LHCN-M2 (cell line): ENCODE data around the gene LRRC37A3. TPM values are rescaled to one million over a fixed set of nuclear protein-coding genes. Genes with fewer than 3 reads are reported as not detected.
"Not testable (repeated sequence)": the region's sequence is repeated elsewhere in the genome, so short reads cannot be mapped to it uniquely, and the experiment has no call there.

ENCODE experiments used
- DNase-seq: peaks from one replicate; pipeline ENCODE4 v3.0.0-alpha.2; 2012; ENCODE audit warnings: low read depth
- polyA plus RNA-seq: library from polyadenylated mRNA; unstranded; fragments of >200 nt; gene quantifications from one replicate; pipeline ENCODE4 v1.2.1, GENCODE V29; 2012; ENCODE audit warnings: missing spikeins
- total RNA-seq: library from RNA; depleted of rRNA; stranded (reverse); fragments of >200 nt; gene quantifications from 2 replicates; pipeline ENCODE4 v1.2.3, GENCODE V29; 2014; rRNA removed

The LRRC37A3 gene
- 2.8 and 3.8 TPM in 2 replicates for total RNA-seq
- 2.6 TPM for polyA plus RNA-seq

DNA sequence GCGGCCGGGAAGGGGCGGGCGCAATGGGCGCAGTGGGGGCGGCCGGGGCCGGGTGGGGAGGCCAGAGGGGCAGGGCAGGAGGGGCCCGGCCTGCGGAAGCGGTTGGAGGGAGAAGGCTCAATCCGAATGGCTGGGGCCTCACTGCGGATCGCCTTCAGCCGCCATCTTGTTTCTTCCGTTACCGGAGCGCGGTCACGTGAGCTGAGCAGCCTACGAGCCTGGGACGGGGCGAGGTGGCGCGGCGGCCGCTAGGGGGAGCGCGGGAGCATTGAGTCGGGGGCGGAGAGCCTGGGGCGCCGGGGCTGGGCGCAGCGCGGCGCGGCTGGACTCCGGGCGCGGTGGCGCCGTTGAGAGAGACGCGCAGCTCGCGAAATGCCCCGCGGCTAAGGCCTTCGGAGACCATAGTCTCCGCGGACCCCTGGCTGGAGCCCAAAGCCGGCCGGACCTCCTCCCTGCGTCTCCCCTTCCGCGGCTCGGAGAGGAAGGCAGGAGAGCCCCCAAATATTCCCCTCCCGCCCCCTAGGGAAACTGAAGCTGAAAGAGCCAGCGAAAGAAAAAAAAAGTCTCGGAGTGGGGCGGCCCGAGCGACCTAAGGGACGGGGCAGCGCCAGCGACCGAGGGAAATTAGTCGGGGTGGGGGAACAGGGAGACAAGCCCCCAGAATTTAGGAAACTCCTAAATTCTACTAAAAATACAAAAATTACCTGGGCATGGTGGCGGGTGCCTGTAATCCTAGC is at the start of gene LRRC37A3:
Gene LRRC37A3, minus strand, starts transcription at position 190 of the 737 bp plus-strand sequence. CDS start 22,221 bp downstream, outside the sequence.
- DNase-seq = peak; percentile 87

DNA sequence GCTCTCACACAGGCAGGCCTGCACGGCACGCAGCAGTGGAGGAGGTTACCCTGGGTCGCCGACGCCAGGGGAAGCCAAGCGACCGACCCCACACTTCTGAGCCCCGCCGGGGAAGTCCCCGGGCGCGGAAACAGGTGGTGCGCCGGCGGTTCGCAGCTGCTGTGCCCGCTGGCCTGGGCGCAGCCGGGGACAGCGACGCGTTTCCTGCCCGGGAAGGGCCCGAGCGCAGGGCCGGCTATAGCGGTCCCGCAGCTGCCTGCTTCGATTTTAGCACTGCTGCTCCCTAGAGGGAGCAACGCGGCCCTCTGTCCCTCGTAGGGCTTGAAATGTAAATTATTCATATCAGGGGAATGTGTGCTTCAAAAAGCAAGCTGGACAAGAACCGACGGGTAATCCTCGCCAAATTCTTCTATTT is 46.6 kb upstream of the LRRC37A3 start:
- DNase-seq = peak; percentile 80

DNA sequence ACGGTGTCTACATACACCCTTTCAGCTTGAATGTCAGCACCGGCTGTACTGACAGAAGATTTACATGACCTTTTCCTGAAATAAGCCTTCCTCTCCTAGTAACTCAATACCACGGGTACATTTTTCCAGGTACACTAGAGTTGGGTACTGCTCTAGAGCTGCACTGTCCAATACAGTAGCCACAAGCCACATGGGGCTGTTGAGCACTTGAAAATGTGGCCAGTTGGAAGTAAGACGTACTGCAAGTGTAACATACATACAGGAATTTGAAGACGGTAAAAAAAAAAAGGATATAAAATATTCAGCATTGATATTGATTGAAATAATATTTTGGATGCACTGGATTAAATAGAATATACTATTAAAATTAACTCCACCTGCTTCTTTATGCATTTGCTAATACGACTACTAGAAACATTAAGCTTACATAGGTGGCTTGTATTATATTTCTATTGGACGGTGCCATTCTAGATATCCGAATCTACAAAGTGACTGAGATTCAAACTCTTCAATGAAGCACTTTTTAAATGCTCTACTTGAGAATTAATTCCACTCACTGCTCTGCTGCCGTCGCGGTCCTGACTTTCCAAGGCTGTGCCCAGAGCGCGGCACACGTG is 46.1 kb upstream of the LRRC37A3 start:
- not testable (repeated sequence) for DNase-seq

DNA sequence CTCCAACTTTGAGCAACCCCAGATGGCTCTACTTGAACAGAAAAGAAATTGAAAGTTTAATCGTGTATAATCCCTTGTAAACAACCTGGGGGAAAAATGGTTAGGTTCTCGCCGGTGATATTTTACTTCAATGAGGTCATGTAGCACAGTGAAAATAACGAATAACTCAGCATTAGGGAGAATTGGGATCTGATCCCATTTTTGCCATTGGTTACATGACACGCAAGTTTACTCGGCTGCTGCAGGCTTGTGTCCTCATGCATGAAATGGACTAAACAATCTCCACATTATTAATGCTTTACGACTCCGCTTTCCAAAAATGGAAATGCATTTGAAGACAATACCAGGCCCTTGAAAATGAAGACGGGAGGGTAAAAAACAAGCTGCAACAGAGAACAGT is 45.5 kb upstream of the LRRC37A3 start:
- no peak for DNase-seq

DNA sequence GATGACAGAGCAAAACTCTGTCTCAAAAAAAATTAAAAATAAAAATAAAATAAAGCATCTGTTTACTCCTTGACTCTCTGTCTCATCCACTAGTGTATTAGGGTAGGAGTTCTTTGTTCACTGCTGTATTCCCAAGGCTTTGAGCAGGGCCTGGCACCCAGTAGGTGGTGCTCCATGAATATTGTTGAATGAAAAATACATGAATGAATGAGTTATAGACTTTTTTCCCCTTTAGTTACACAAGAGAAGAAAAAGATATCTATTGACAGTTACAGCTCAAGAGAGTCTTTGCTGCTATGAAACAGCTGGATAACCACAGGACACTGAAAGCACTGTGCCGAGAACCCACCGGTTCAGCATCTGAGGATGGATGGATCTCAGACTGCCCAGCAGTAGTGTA is 44.5 kb upstream of the LRRC37A3 start:
- DNase-seq = peak; percentile 9

DNA sequence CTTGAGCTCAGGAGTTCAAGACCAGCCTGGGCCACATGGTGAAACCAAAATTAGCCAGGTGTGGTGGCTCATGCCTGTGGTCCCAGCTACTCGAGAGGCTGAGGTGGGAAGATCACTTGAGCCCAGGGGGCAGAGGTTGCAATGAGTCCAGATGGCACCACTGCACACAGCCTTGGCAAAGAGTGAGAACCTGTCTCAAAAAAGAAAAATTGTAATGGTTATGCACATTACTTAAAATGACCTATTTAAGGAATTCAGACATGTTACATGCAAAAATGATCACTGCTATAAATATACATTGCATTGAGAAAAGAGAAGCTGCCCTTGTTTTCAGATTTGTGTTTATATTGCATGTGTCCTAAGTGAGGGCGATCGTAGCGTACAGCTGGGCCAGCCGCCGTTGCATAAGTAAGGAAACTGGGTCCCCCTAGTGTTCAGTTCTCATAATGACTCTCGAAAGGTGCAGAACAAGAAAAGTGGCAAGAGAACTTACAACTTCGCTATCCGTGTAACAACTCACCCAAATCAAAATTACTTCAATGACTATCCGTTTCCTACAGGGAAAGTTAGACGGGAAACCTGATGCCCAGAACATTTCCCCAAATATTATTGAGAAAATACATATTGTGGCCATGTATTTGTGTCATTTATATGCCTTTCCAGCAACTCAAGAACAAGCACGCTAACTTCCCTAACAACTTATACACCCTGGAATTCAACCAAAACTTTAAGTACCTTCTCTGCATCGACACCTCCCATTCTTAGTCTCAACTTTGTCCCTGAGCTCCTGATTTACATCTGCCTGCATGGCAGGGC is 42.5 kb upstream of the LRRC37A3 start:
- DNase-seq = peak; percentile 44

DNA sequence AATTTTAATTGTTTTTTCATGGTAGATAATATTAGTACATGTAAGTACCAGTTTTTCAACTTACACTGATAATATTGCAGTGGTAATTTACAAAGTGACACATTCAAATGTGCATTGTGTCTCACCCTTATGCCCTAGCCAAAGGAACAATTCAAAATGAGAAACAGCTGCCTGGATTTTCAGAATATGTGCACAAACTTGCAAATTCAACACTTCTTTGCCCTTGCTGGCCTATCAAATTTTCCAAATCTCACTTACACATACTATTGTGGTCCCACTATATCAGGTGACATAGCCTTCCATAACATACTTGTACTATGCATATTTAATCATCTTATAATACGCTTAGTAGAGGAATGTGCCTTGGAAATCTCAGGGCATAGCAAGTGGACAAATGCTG is 32.6 kb upstream of the LRRC37A3 start:
- no peak for DNase-seq

DNA sequence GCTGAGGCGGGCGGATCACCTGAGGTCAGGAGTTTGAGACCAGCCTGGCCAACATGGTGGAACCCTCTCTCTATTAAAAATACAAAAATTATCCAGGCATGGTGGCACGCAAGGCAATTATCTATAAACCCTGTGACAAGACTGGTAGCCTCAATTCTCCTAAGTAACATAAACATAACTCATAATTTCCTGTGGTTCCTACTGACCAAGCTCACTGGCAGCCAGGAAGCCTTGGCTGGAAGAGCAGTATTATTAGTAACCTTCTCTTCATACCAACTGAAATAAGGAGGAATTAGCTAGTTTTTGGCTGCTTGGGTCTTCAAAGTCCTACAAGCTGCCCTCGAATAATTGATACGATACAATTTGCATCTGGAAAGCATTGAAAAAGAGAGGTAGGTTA is 31.6 kb upstream of the LRRC37A3 start:
- DNase-seq = peak; percentile 18

DNA sequence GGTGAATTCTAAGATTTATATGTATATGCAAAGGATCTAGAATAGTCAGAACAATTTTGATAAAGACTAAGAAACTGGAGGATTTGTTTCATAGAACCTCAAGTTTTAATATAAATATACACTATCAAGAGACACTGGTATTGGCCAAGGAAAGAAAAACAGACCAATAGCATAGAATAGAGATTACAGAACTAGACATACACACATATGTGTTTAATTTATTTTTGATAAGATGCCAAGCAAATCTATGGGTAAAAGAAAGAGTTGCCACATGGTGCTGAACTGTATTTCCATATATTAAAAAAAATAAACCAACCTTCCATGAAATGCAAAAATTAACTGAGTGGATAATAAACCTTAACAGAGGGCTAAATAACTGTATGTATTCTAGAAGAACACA is 27.9 kb upstream of the LRRC37A3 start:
- no peak for DNase-seq

DNA sequence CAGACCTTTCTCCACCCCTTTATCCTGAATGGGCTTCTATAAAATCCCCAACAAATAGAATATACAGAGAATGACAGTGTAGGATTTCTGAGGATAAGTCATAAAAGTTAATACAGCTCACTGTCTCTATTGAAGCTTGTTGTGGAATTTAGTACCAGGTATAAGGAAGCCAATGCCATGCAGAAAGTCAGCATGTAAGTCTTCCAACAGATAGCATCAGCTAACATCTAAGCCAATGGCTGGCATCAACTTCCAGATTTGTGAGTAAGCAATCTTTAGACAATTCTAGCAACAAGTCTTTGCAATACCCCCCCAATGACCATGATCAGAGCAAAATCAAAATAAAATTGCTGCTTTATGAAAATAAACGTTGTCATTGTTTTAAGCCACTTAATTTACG is 22.5 kb upstream of the LRRC37A3 start:
- no peak for DNase-seq

DNA sequence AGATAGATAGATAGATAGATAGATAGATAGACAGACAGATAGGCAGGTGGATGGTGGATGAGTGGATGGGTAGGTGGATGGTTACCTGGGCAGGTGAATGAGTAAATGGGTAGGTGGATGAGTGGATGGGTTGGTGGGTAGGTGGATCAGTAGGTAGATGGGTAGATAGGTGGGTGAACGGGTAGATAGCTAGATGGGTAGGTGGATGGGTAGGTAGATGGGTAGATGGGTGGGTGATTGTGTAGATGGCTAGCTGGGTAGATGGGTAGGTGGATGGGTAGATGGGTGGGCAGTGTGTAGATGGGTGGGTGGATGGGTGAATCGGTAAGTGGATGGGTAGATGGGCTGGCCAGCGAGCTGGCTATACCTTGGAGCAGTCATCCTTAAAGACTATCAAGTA is 21.8 kb upstream of the LRRC37A3 start:
- no peak for DNase-seq

DNA sequence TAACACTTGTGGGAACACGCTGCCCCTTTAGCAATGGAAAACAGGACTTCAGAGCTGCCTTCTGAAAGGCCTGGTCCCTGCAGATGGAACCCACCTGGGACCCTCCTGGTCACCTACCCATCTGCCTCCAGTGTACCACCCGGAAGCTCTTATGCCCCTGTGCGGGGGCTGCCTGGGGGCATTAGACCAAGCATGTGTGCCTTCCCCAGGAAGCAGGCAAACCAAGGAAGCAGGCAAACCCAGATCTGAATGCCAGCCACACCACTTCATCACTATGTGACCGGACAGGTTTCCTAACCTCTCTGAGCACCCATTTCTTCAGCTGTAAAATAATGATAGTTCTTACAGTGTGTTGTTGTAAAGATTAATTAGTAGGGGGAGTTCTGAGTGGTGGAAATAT is 20.8 kb upstream of the LRRC37A3 start:
- DNase-seq = no peak

DNA sequence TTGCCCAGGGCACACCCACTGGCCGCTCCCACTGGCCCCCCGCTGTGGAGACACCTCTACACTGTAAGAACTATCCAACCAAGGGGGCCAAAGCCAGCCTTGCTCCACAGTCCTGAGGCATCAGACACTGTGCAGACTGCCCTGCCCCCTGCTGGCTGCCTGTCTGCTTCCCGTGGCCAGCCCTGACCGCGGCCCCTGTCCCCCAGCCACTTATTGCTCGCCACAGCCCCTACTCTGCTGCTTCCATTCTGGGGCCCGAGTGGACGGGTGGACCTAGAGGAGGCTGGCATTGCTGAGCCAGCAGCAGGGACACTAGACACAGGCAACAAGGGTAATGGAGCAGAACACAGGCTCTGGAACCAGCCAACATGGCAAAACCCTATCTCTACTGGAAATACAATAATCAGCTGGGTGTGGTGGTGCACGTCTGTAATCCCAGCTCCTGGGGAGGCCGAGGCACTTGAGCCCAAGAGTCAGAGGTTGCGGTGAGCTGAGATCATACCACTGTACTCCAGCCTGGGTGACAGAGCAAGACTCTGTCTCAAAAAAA is 19.7 kb upstream of the LRRC37A3 start:
- no peak for DNase-seq

DNA sequence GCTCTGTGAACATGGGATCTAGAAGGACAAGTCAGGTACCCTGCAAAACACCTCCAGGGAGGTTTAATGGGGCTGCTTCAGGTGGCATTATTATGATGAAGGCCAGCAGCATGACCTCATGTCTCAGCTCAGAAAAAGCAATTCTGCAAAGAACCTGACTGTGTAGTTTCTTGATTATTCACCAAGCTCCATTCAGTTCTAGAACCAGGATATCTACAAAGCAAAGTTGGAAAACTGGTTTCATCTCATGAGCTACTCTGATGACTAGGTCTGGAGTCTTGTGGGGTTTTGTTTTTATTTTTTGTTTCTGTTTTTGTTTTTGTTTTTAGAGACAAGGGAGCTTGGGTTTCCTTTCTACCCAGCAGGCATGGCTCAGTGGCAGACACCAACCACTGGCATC is 19.0 kb upstream of the LRRC37A3 start:
- no peak for DNase-seq

DNA sequence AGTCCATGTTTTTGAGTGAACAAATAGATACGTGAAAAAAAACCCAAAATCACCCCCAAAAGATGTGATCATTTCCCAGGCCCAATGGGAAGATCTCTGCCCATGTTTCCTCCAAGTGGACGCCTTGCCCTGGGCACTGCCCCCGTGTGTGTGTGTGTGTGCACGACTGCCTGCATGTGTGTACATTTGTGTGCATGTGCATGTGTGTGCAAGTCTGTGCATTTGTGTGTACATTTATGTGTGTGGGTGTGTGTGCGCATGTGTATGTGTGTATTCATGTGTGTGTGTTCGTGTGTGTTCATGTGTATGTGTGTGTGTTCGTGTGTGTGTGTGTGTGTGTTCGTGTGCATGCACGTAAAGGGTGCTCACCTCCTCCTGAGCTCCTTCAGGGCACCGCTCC is 16.8 kb upstream of the LRRC37A3 start:
- DNase-seq = no peak

DNA sequence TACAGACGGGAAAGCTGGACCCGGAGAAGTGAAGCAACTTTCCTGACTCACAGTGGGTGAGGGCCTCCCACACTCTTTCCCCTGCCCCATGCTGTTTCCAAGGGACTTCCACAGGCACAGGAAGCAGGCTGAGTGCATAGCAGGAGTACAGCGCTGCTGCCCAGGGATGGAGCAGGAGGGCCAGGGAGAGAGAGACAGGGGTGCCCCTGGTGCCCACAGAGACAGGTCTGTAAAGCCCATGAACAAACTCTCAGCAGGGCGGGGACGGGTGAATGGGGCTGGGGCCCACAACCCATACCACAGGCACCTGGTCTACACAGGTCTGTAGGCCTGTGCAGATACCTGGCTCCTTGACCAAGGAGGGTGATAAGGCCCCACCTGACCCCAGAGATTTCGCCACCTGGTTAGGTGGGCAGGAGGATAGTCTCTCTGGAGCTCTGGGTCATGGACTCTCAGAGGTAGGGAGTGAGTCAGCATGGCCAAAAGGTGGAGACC is 15.1 kb upstream of the LRRC37A3 start:
- DNase-seq = not testable (repeated sequence)

DNA sequence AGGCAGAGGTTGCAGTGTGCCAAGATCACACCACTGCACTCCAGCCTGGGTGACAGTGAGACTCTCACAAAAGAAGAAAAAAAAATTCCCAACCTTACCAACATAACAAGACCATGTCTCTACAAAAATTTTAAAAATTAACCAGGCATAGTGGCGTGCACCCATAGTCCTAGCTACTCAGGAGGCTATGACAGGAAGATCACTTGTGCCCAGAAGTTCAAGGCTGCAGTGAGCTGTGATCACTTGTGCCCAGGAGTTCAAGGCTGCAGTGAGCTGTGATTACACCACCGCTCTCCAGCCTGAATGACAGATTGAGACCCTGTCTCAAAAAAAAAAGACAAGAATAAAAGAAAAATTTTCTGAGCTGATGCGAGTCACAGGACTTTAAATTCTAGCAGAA is 13.6 kb upstream of the LRRC37A3 start:
- DNase-seq = not testable (repeated sequence)

DNA sequence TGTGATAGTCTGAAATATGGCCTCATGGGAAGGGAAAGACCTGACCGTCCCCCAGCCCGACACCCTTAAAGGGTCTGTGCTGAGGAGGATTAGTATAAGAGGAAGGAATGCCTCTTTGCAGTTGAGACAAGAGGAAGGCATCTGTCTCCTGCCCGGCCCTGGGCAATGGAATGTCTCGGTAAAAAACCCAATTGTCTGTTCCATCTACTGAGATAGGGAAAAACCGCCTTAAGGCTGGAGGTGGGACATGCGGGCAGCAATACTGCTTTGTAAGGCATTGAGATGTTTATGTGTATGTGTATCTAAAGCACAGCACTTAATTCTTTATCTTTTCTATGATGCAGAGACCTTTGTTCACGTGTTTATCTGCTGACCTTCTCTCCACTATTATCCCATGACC is 11.1 kb upstream of the LRRC37A3 start:
- not testable (repeated sequence) for DNase-seq

DNA sequence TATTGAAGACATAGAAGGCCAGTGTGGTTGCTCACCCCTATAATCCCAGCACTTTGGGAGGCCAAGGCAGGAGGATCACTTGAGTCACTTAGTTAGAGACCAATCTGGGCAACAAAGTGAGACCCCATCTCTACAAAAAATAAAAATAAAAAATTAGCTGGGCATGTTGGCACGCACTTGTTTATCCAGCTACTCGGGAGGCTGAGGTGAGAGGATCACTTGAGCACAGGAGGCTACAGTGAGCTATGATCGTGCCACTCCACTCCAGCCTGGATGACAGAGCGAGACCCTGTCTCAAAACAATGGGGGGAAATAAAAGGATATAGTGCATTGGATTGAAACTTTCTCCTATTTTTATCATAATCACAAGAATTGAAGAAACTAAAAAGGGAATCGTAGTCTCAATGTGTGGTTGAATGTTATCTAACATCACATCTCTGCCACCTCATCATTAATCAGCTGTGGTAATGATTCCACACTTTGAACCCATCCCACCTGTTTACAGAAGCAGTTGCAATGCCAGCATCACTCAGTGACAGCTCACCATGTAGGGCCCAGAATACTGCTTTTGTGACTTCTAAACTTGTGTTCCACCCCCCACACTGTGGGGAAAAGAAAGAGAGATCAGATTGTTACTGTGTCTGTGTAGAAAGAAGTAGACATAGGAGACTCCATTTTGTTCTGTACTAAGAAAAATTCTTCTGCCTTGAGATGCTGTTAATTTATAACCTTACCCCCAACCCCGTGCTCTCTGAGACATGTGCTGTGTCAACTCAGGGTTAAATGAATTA is 10.3 kb upstream of the LRRC37A3 start:
- DNase-seq = peak; percentile 83

DNA sequence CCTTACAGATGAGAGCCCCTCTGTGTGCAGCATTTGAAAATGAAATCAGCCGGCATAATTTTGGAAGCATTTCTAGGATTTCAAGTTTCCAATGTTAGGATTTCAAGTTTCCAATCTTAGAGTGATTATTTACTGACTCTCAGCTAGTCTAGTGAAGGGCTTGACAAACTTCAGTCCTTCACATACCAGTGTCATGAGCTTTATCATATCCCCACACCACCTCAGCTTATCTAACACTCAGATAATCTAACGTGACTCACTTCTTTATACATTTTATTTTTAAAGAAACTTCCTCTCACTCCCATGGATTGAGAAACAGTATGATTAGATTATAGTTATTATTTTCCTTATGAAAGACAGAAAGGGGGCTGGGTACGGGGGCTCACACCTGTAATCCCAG is 9.4 kb upstream of the LRRC37A3 start:
- not testable (repeated sequence) for DNase-seq

DNA sequence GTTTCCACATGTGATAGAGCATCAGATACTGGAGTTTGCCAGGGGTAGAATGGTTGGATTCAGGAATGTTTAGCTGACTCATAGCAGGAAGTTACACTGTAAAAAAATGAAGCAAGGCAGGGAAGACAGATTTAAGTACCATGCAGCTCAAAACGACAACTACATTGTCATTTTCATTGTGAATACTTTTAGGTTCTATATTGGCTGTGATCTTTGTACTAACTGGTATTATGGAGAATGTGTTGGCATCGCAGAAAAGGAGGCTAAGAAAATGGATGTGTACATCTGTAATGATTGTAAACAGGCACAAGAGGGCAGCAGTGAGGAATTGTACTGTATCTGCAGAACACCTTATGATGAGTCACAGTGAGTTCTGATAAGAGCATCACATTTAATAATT is 8.2 kb upstream of the LRRC37A3 start:
- peak; percentile 58 for DNase-seq
